ENCODE measurements around the gene VPS13C.

DNA sequence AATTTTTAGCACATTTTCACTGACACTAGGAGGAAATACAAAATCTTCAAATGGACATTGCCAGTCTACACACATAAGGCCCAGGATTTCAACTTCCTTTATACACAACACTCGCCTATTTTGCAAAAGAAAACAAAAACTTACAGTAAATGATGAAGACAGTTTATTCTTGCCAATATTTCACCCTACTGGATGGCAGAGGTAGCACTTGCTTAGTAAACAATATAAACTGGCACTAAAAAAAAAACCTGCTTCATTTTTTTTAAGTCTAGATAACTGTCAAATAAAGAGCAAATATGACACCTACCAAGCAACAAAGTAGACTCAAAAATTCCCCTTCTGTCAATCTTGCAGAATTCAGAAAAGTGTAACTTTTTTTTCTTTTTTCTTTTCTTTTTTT lies 204.0 kb downstream of the VPS13C start:
- TF ChIP-seq, protein P1, sequence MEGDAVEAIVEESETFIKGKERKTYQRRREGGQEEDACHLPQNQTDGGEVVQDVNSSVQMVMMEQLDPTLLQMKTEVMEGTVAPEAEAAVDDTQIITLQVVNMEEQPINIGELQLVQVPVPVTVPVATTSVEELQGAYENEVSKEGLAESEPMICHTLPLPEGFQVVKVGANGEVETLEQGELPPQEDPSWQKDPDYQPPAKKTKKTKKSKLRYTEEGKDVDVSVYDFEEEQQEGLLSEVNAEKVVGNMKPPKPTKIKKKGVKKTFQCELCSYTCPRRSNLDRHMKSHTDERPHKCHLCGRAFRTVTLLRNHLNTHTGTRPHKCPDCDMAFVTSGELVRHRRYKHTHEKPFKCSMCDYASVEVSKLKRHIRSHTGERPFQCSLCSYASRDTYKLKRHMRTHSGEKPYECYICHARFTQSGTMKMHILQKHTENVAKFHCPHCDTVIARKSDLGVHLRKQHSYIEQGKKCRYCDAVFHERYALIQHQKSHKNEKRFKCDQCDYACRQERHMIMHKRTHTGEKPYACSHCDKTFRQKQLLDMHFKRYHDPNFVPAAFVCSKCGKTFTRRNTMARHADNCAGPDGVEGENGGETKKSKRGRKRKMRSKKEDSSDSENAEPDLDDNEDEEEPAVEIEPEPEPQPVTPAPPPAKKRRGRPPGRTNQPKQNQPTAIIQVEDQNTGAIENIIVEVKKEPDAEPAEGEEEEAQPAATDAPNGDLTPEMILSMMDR (IDR thresholded peaks at IDR 0.05), result no peak
- TF ChIP-seq POLR2A (IDR thresholded peaks at IDR 0.05), result no peak

All from esophagus squamous epithelium (tissue), 4 donors.